Endothelial cell of umbilical vein (primary cell): ENCODE data around the gene ZNF341. TPM values are rescaled to one million over a fixed set of nuclear protein-coding genes. Genes with fewer than 3 reads are reported as not detected.

Experiments
- BruUV-seq: library from RNA; stranded (reverse); fragments of 400-500 nt; replicated peaks from 2 replicates; lab custom pipeline; 2021; lab: Mats Ljungman, UMichigan
- CTCF ChIA-PET: fragments of 300-600, 350-600 bp; sonication (Branson Sonifier 250); formaldehyde crosslinking; loops from one replicate; lab custom pipeline; 2021; ENCODE audit warnings: antibody characterized with exemption, inconsistent platforms; lab: Charles Lee
- POLR2A ChIA-PET: fragments of 300-600, 350-600 bp; sonication (Branson Sonifier 250); formaldehyde crosslinking; loops from one replicate; lab custom pipeline; 2021; ENCODE audit warnings: antibody characterized with exemption, inconsistent platforms; lab: Charles Lee
- DNase-seq: peaks from one replicate; pipeline ENCODE4 v3.0.0-alpha.2; 2011; ENCODE audit warnings: low read depth, low spot score
- FAIRE-seq: peaks from 2 replicates; lab custom pipeline; 2011; peaks lifted over from hg19 to GRCh38; lab: Jason Lieb, UNC
- H2AFZ ChIP-seq: 2 replicates; pipeline ENCODE4 v1.6.0; 2012; ENCODE audit warnings: low read depth, low read length, control low read depth, inconsistent platforms
- H3K27ac ChIP-seq: 2 replicates; pipeline ENCODE4 v1.5.1; 2011; ENCODE audit warnings: low read depth, mild to moderate bottlenecking, control low read depth, low read length, moderate library complexity; ENCODE audit not compliant: insufficient read depth
- H3K27me3 ChIP-seq, 2 experiments: 2 replicates each; pipeline versions ENCODE4 v1.6.0 to v1.6.1; 2011; ENCODE audit warnings: low read length in 2 of 2, mixed read lengths in 1 of 2; ENCODE audit not compliant: control insufficient read depth in 2 of 2, insufficient read depth in 2 of 2
- H3K36me3 ChIP-seq, 2 experiments: 2 replicates in 1 of 2; 3 replicates in 1 of 2; pipeline ENCODE4 v1.5.1; 2011; ENCODE audit warnings: low read length in 2 of 2, mild to moderate bottlenecking in 1 of 2, moderate library complexity in 1 of 2; ENCODE audit not compliant: control insufficient read depth in 2 of 2, insufficient read depth in 2 of 2; ENCODE audit errors: extremely low read depth in 1 of 2
- H3K4me1 ChIP-seq: 3 replicates; pipeline ENCODE4 v1.5.1; 2011; ENCODE audit warnings: mild to moderate bottlenecking, low read length; ENCODE audit not compliant: control insufficient read depth, insufficient read depth; ENCODE audit errors: extremely low read depth
- H3K4me2 ChIP-seq: 2 replicates; pipeline ENCODE4 v1.6.1; 2011; ENCODE audit warnings: low read length, control low read depth, mixed read lengths; ENCODE audit not compliant: insufficient read depth
- H3K4me3 ChIP-seq, 3 experiments: fragments of 200-600 bp in 1 of 3; sonication (generic), shearing (Covaris generic) in 1 of 3; replicated peaks in 1 of 3; 2 replicates each; pipeline ENCODE4 v1.5.1; 2011 to 2016; ENCODE audit warnings: control low read depth in 3 of 3, low read length in 3 of 3, mild to moderate bottlenecking in 2 of 3, inconsistent platforms in 1 of 3, low read depth in 1 of 3, moderate library complexity in 1 of 3; ENCODE audit not compliant: insufficient read depth in 1 of 3
- H3K79me2 ChIP-seq: 2 replicates; pipeline ENCODE4 v1.6.0; 2012; ENCODE audit warnings: low read length, inconsistent platforms; ENCODE audit not compliant: control insufficient read depth, insufficient read depth
- H3K9ac ChIP-seq: replicated peaks from 2 replicates; pipeline ENCODE3; 2011; ENCODE audit warnings: low read length, control low read depth; ENCODE audit not compliant: insufficient read depth; ENCODE audit errors: extremely low read depth
- H3K9me1 ChIP-seq: replicated peaks from 3 replicates; pipeline ENCODE4 v1.6.0; 2011; ENCODE audit warnings: mild to moderate bottlenecking, low read length; ENCODE audit not compliant: control insufficient read depth, insufficient read depth; ENCODE audit errors: extremely low read depth
- H3K9me3 ChIP-seq: replicated peaks from 2 replicates; pipeline ENCODE4 v1.5.1; 2012; ENCODE audit warnings: low read length, inconsistent platforms; ENCODE audit not compliant: control insufficient read depth, insufficient read depth
- H4K20me1 ChIP-seq: replicated peaks from 2 replicates; pipeline ENCODE3; 2011; ENCODE audit warnings: mild to moderate bottlenecking, low read length; ENCODE audit not compliant: control insufficient read depth, insufficient read depth; ENCODE audit errors: extremely low read depth
- FOS ChIP-seq: IDR thresholded peaks from 2 replicates; pipeline ENCODE4 v1.6.1; 2011; ENCODE audit warnings: mild to moderate bottlenecking, low read length, moderate library complexity, borderline replicate concordance; ENCODE audit not compliant: insufficient read depth
- GATA2 ChIP-seq: IDR thresholded peaks from 2 replicates; pipeline ENCODE4 v1.7.0; 2011; ENCODE audit warnings: low read depth, mild to moderate bottlenecking, moderate library complexity, mixed read lengths, low read length; ENCODE audit not compliant: insufficient read length, insufficient read depth
- JUN ChIP-seq: IDR thresholded peaks from 2 replicates; pipeline ENCODE4 v1.6.1; 2011; ENCODE audit warnings: borderline replicate concordance, low read depth; ENCODE audit not compliant: insufficient read length, insufficient read depth
- MYC ChIP-seq: IDR thresholded peaks from one replicate; pipeline ENCODE4 v1.6.1; 2011; ENCODE audit warnings: mild to moderate bottlenecking, low read depth, low read length
- POLR2A ChIP-seq: IDR thresholded peaks from 2 replicates; pipeline ENCODE4 v1.6.1; 2012; ENCODE audit warnings: low read depth, mild to moderate bottlenecking, control low read depth, low read length
- POLR2AphosphoS5 ChIP-seq: IDR thresholded peaks from 2 replicates; pipeline ENCODE4 v1.6.1; 2012; ENCODE audit warnings: low read depth, mild to moderate bottlenecking, control low read depth, low read length, moderate library complexity; ENCODE audit not compliant: insufficient read depth
- dilution Hi-C: fragments of 300-500 bp; cut with MboI; formaldehyde crosslinking; loops from one replicate; pipeline ENCODE4 v1.15.0; 2019; ENCODE audit warnings: low sequenced_read_pairs; ENCODE audit not compliant: extremely low pct_ligation_motif_present
- intact Hi-C: fragments of 100-400 bp; cut with micrococcal nuclease; formaldehyde crosslinking; loops from one replicate; pipeline ENCODE4 v1.10.0; 2022
- polyA plus RNA-seq, 4 experiments: library from polyadenylated mRNA; depleted of rRNA in 3 of 4; stranded (reverse) in 3 of 4; unstranded in 1 of 4; fragments of >200 nt; gene quantifications; 2 replicates each; pipeline versions ENCODE4 v1.2.1 to v1.2.3, GENCODE V29; 2011 to 2012; ENCODE audit warnings: missing spikeins in 1 of 4
- total RNA-seq: library from RNA; stranded (reverse); gene quantifications from 2 replicates; pipeline ENCODE4 v1.2.3, GENCODE V29; 2021
- TF ChIP-seq, protein P1 (sequence below): IDR thresholded peaks from 2 replicates; pipeline ENCODE4 v1.6.1; 2011; ENCODE audit not compliant: insufficient read depth, insufficient read length
- TF ChIP-seq, protein P2 (sequence below), 2 donors: IDR thresholded peaks; 1 replicate in 1 of 2; 2 replicates in 1 of 2; pipeline ENCODE4 v1.5.1; 2011; ENCODE audit warnings: low read length in 2 of 2, mild to moderate bottlenecking in 2 of 2, moderate library complexity in 2 of 2, control low read depth in 1 of 2, inconsistent platforms in 1 of 2, low read depth in 1 of 2; ENCODE audit not compliant: insufficient read depth in 1 of 2; ENCODE audit errors: extremely low read depth in 1 of 2

Gene ZNF341
- total and polyA plus RNA-seq, 2 donors (not counting 3 experiments of a cell fraction or from before 2014, with no cell fraction given) = 4.9 TPM

GRCh38 chr20:33828326-33828844 is 96.6 kb downstream of the ZNF341 start:
- Histone ChIP-seq H4K20me1 (peaks cover 19% of the 10 kb centered on the region), H2AFZ (no peak overlapping the region), H3K4me1 (peaks cover 12% of the 10 kb centered on the region), H3K4me3 (no peak overlapping the region), H3K9me3 (no peaks in the 10 kb centered on the region), H3K9ac (no peak overlapping the region), H3K36me3 (peaks cover 0 to 3% of the 10 kb centered on the region in 2 experiments), H3K27me3 (no peaks in the 10 kb centered on the region), H3K79me2 (peaks cover 97% of the 10 kb centered on the region), H3K9me1 (no peaks in the 10 kb centered on the region), H3K27ac (no peak overlapping the region), H3K4me2 (no peak overlapping the region)
- ChIA-PET CTCF (no interaction called here), POLR2A (no interaction called here)
- dilution Hi-C loops = no loop called here
- intact Hi-C loops = no loop called here
- TF ChIP-seq MYC (no peak), JUN (no peak), GATA2 (no peak), POLR2AphosphoS5 (no peak), FOS (no peak), POLR2A (no peak)
- TF ChIP-seq, protein P1, sequence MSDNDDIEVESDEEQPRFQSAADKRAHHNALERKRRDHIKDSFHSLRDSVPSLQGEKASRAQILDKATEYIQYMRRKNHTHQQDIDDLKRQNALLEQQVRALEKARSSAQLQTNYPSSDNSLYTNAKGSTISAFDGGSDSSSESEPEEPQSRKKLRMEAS = no peak
- TF ChIP-seq, protein P2, sequence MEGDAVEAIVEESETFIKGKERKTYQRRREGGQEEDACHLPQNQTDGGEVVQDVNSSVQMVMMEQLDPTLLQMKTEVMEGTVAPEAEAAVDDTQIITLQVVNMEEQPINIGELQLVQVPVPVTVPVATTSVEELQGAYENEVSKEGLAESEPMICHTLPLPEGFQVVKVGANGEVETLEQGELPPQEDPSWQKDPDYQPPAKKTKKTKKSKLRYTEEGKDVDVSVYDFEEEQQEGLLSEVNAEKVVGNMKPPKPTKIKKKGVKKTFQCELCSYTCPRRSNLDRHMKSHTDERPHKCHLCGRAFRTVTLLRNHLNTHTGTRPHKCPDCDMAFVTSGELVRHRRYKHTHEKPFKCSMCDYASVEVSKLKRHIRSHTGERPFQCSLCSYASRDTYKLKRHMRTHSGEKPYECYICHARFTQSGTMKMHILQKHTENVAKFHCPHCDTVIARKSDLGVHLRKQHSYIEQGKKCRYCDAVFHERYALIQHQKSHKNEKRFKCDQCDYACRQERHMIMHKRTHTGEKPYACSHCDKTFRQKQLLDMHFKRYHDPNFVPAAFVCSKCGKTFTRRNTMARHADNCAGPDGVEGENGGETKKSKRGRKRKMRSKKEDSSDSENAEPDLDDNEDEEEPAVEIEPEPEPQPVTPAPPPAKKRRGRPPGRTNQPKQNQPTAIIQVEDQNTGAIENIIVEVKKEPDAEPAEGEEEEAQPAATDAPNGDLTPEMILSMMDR (IDR thresholded peaks at IDR 0.05; ENCODE audit: extremely low read depth in 1 of 2, insufficient read depth in 1 of 2, low read depth in 1 of 2, low read length in 2 of 2) = no peak
- FAIRE-seq = no peak
- BruUV-seq = no TSS peak
- DNase-seq = no peak
